OCI-LY7 (cell line): ENCODE results near the gene H2BK1. TPM values are rescaled to one million over a fixed set of nuclear protein-coding genes. Genes with fewer than 3 reads are reported as not detected.

ENCODE experiments used
- BruUV-seq: library from RNA; stranded (reverse); fragments of 400-500 nt; replicated peaks from 2 replicates; lab custom pipeline; 2021; lab: Mats Ljungman, UMichigan
- CTCF ChIA-PET: fragments of 300-600 bp; sonication (Branson Sonifier 250); formaldehyde crosslinking; loops from one replicate; lab custom pipeline; 2022; ENCODE audit warnings: antibody characterized with exemption; ENCODE audit not compliant: unreplicated experiment; lab: Charles Lee
- POLR2A ChIA-PET: fragments of 300-600 bp; sonication (Branson Sonifier 250); formaldehyde crosslinking; loops from one replicate; lab custom pipeline; 2022; ENCODE audit warnings: antibody characterized with exemption; lab: Charles Lee
- DNase-seq: peaks from one replicate; pipeline ENCODE4 v3.0.0-alpha.2; 2015; ENCODE audit warnings: low spot score
- H2AFZ ChIP-seq: fragments of 200-600 bp; sonication (generic), shearing (Covaris generic); 2 replicates; pipeline ENCODE4 v1.6.1; 2014; ENCODE audit warnings: mild to moderate bottlenecking, antibody characterized with exemption, low read length, moderate library complexity
- H3K27ac ChIP-seq: fragments of 200-600 bp; sonication (generic); 2 replicates; pipeline ENCODE4 v1.5.1; 2014; ENCODE audit warnings: mixed run types, low read depth, mild to moderate bottlenecking, moderate library complexity, low read length, inconsistent platforms; ENCODE audit not compliant: poor library complexity, severe bottlenecking
- H3K36me3 ChIP-seq: fragments of 200-600 bp; sonication (generic); 2 replicates; pipeline ENCODE4 v1.6.1; 2014; ENCODE audit warnings: mild to moderate bottlenecking, antibody characterized with exemption, low read length, moderate library complexity, mixed read lengths; ENCODE audit not compliant: insufficient read depth
- H3K4me1 ChIP-seq: fragments of 200-600 bp; sonication (generic); 2 replicates; pipeline ENCODE4 v1.5.1; 2014; ENCODE audit warnings: mild to moderate bottlenecking, low read length; ENCODE audit not compliant: insufficient read depth, poor library complexity, severe bottlenecking
- H3K4me2 ChIP-seq: fragments of 200-600 bp; sonication (generic); 2 replicates; pipeline ENCODE4 v1.6.1; 2014; ENCODE audit warnings: mild to moderate bottlenecking, low read length
- H3K4me3 ChIP-seq: fragments of 200-600 bp; sonication (generic); 2 replicates; pipeline ENCODE4 v1.5.1; 2014; ENCODE audit warnings: mild to moderate bottlenecking, low read depth, low read length; ENCODE audit not compliant: poor library complexity, severe bottlenecking
- H3K79me2 ChIP-seq: fragments of 200-600 bp; sonication (generic); 2 replicates; pipeline ENCODE4 v1.6.1; 2016; ENCODE audit warnings: low read depth, mild to moderate bottlenecking, low read length, moderate library complexity, mixed read lengths; ENCODE audit not compliant: insufficient read depth
- H3K9me2 ChIP-seq: fragments of 200-600 bp; sonication (generic); 2 replicates; pipeline ENCODE4 v1.6.1; 2016; ENCODE audit warnings: mild to moderate bottlenecking, low read length, mixed read lengths; ENCODE audit not compliant: insufficient read depth
- H3K9me3 ChIP-seq: fragments of 200-600 bp; sonication (generic); 2 replicates; pipeline ENCODE4 v1.6.1; 2014; ENCODE audit warnings: mild to moderate bottlenecking, mixed run types, low read length, mixed read lengths
- H4K20me1 ChIP-seq: fragments of 200-600 bp; sonication (generic); 2 replicates; pipeline ENCODE4 v1.6.1; 2014; ENCODE audit warnings: mild to moderate bottlenecking, antibody characterized with exemption, low read length, moderate library complexity, mixed read lengths; ENCODE audit not compliant: insufficient read depth
- CTCF ChIP-seq: fragments of 200-600 bp; sonication (generic); conservative IDR thresholded peaks from 2 replicates; pipeline ENCODE4 v1.5.1; 2014; ENCODE audit warnings: mild to moderate bottlenecking, antibody characterized with exemption, low read length, moderate library complexity, mixed read lengths
- EZH2phosphoT487 ChIP-seq: fragments of 200-600 bp; sonication (generic); IDR thresholded peaks from 2 replicates; pipeline ENCODE4 v1.6.1; 2018; ENCODE audit warnings: low read depth, borderline replicate concordance, mild to moderate bottlenecking, mixed run types, antibody characterized with exemption, low read length, moderate library complexity, mixed read lengths
- intact Hi-C: fragments of 100-400 bp; cut with micrococcal nuclease; formaldehyde crosslinking; loops from one replicate; pipeline ENCODE4 v1.10.0; 2022; ENCODE audit not compliant: unreplicated experiment
- total RNA-seq, 2 experiments: library from RNA; depleted of rRNA in 1 of 2; stranded (reverse); fragments of >200 nt in 1 of 2; shearing (Covaris generic) in 1 of 2; gene quantifications; 2 replicates each; pipeline ENCODE4 v1.2.3, GENCODE V29; 2014 to 2022

Gene H2BK1
- total RNA-seq, 2 experiments from 2014 or later = not detected

GRCh38 chr7:151174246-151175046 lies 35.8 kb downstream of the H2BK1 start:
- H3K9me2 ChIP-seq = no peaks in the 10 kb centered on the region
- no peak overlapping the region for H3K4me3 ChIP-seq
- no peak overlapping the region for H2AFZ ChIP-seq
- no peak for DNase-seq
- H4K20me1 ChIP-seq = no peaks in the 10 kb centered on the region
- intact Hi-C loops = no loop called here
- BruUV-seq = no TSS peak
- no peaks in the 10 kb centered on the region for H3K36me3 ChIP-seq
- POLR2A ChIA-PET = no interaction called here
- no peaks in the 10 kb centered on the region for H3K9me3 ChIP-seq
- no peak overlapping the region for H3K27ac ChIP-seq
- TF ChIP-seq CTCF = no peak
- no peak for TF ChIP-seq EZH2phosphoT487
- no peaks in the 10 kb centered on the region for H3K4me1 ChIP-seq
- no peak overlapping the region for H3K4me2 ChIP-seq
- H3K79me2 ChIP-seq = no peaks in the 10 kb centered on the region
- CTCF ChIA-PET = no interaction called here

GRCh38 chr7:151173386-151174245 lies 36.7 kb downstream of the H2BK1 start:
- H3K9me2 ChIP-seq = no peaks in the 10 kb centered on the region
- no peak overlapping the region for H3K4me2 ChIP-seq
- intact Hi-C loops = no loop called here
- no peak overlapping the region for H3K4me3 ChIP-seq
- TF ChIP-seq CTCF = no peak
- TF ChIP-seq EZH2phosphoT487 = no peak
- H3K27ac ChIP-seq = no peak overlapping the region
- H3K9me3 ChIP-seq = no peaks in the 10 kb centered on the region
- ChIA-PET POLR2A (no interaction called here), CTCF (no interaction called here)
- no peaks in the 10 kb centered on the region for H3K79me2 ChIP-seq
- no peaks in the 10 kb centered on the region for H3K4me1 ChIP-seq
- no peak overlapping the region for H2AFZ ChIP-seq
- H3K36me3 ChIP-seq = no peaks in the 10 kb centered on the region
- DNase-seq = no peak
- no TSS peak for BruUV-seq
- no peaks in the 10 kb centered on the region for H4K20me1 ChIP-seq
